OCI-LY3 (cell line): Measurements from ENCODE around the gene PHF21B.

ENCODE experiments used
- H2AFZ ChIP-seq: fragments of 200-600, 300-600 bp; shearing (Covaris generic); 2 replicates; pipeline ENCODE4 v1.6.0; 2014; ENCODE audit warnings: antibody characterized with exemption, low read depth, low read length
- H3K27ac ChIP-seq: fragments of 200-600, 300-600 bp; sonication (generic); 2 replicates; pipeline ENCODE4 v1.5.1; 2014; ENCODE audit warnings: mild to moderate bottlenecking, low read length, moderate library complexity, mixed read lengths
- H3K27me3 ChIP-seq: fragments of 200-600, 300-600 bp; sonication (generic); 2 replicates; pipeline ENCODE4 v1.6.1; 2014; ENCODE audit warnings: low read depth, low read length, mixed read lengths
- H3K36me3 ChIP-seq: fragments of 200-600, 300-600 bp; sonication (generic); replicated peaks from 2 replicates; pipeline ENCODE3; 2014; ENCODE audit warnings: low read depth, low read length, mixed read lengths
- H3K4me1 ChIP-seq: fragments of 300-600, 200-600 bp; sonication (generic); 2 replicates; pipeline ENCODE4 v1.6.1; 2014; ENCODE audit warnings: low read length, mixed read lengths
- H3K4me2 ChIP-seq: fragments of 200-600, 300-600 bp; sonication (generic); 2 replicates; pipeline ENCODE4 v1.6.1; 2014; ENCODE audit warnings: low read length, mixed read lengths
- H3K4me3 ChIP-seq: fragments of 300-600, 200-600 bp; sonication (generic); 2 replicates; pipeline ENCODE4 v1.5.1; 2014; ENCODE audit warnings: antibody characterized with exemption, mild to moderate bottlenecking, low read length, moderate library complexity
- H3K79me2 ChIP-seq: fragments of 300-600, 200-600 bp; shearing (Covaris generic); 2 replicates; pipeline ENCODE4 v1.6.1; 2014; ENCODE audit warnings: mild to moderate bottlenecking, low read length, mixed read lengths
- H3K9ac ChIP-seq: fragments of 300-600, 200-600 bp; shearing (Covaris generic); 2 replicates; pipeline ENCODE4 v1.6.0; 2014; ENCODE audit warnings: mild to moderate bottlenecking, low read length, moderate library complexity
- H3K9me3 ChIP-seq: fragments of 200-600, 300-600 bp; shearing (Covaris generic); 2 replicates; pipeline ENCODE4 v1.6.1; 2014; ENCODE audit warnings: low read length, mixed read lengths; ENCODE audit not compliant: insufficient read depth
- H4K20me1 ChIP-seq: fragments of 200-600, 300-600 bp; sonication (generic); 2 replicates; pipeline ENCODE4 v1.6.1; 2016; ENCODE audit warnings: low read length, mixed read lengths; ENCODE audit not compliant: insufficient read depth
- CTCF ChIP-seq: fragments of 200-600, 300-600 bp; sonication (generic); IDR thresholded peaks from 2 replicates; pipeline ENCODE4 v1.5.1; 2014; ENCODE audit warnings: antibody characterized with exemption, low read length, low read depth
- EZH2phosphoT487 ChIP-seq: fragments of 200-600 bp; shearing (Covaris generic); IDR thresholded peaks from 2 replicates; pipeline ENCODE4 v1.6.1; 2018; ENCODE audit warnings: antibody characterized with exemption, mixed run types, low read depth

PHF21B gene

GRCh38 chr22:44871782-44872181 is 138.0 kb downstream of the PHF21B start:
- no peak overlapping the region for H3K27ac ChIP-seq
- no peaks in the 10 kb centered on the region for H3K27me3 ChIP-seq
- H3K9me3 ChIP-seq, result peaks cover 3% of the 10 kb centered on the region; the same call in 1 of the 2 replicates
- no peak overlapping the region for H2AFZ ChIP-seq
- H3K4me2 ChIP-seq, result no peak overlapping the region
- TF ChIP-seq CTCF (no peak), EZH2phosphoT487 (no peak)
- no peaks in the 10 kb centered on the region for H3K4me1 ChIP-seq
- no peak overlapping the region for H3K4me3 ChIP-seq
- no peaks in the 10 kb centered on the region for H4K20me1 ChIP-seq
- H3K9ac ChIP-seq, result no peak overlapping the region
- H3K79me2 ChIP-seq, result no peaks in the 10 kb centered on the region
- peaks cover 15% of the 10 kb centered on the region for H3K36me3 ChIP-seq

GRCh38 chr22:44870021-44870420 is 139.8 kb downstream of the PHF21B start:
- no peaks in the 10 kb centered on the region; the same call in 1 of the 2 replicates for H3K9me3 ChIP-seq
- TF ChIP-seq EZH2phosphoT487 (no peak), CTCF (no peak)
- no peaks in the 10 kb centered on the region for H3K4me1 ChIP-seq
- no peak overlapping the region for H3K4me2 ChIP-seq
- H3K79me2 ChIP-seq, result no peaks in the 10 kb centered on the region
- peaks cover 7% of the 10 kb centered on the region for H3K36me3 ChIP-seq
- H3K9ac ChIP-seq, result no peak overlapping the region
- no peaks in the 10 kb centered on the region for H4K20me1 ChIP-seq
- no peak overlapping the region for H3K4me3 ChIP-seq
- H2AFZ ChIP-seq, result no peak overlapping the region
- H3K27ac ChIP-seq, result no peak overlapping the region
- no peaks in the 10 kb centered on the region for H3K27me3 ChIP-seq

- Histone ChIP-seq H3K36me3 (peaks cover 7% of the 10 kb centered on the region), H3K79me2 (no peaks in the 10 kb centered on the region), H3K27ac (no peak overlapping the region), H4K20me1 (no peaks in the 10 kb centered on the region), H3K27me3 (no peaks in the 10 kb centered on the region), H3K4me2 (no peak overlapping the region), H3K4me3 (no peak overlapping the region), H2AFZ (no peak overlapping the region), H3K4me1 (no peaks in the 10 kb centered on the region), H3K9me3 (no peaks in the 10 kb centered on the region; the same call in 1 of the 2 replicates), H3K9ac (no peak overlapping the region)
- no peak for TF ChIP-seq EZH2phosphoT487
- no peak for TF ChIP-seq CTCF
These were observed 140.6 kb downstream of the PHF21B start for GRCh38 chr22:44869196-44869595.

GRCh38 chr22:44865193-44866057 is 144.4 kb downstream of the PHF21B start:
- Histone ChIP-seq H3K4me1 (no peaks in the 10 kb centered on the region), H3K9me3 (no peaks in the 10 kb centered on the region), H3K36me3 (no peaks in the 10 kb centered on the region), H3K27me3 (no peaks in the 10 kb centered on the region), H3K4me2 (no peak overlapping the region), H4K20me1 (no peaks in the 10 kb centered on the region), H2AFZ (no peak overlapping the region), H3K79me2 (no peaks in the 10 kb centered on the region), H3K4me3 (no peak overlapping the region), H3K27ac (no peak overlapping the region), H3K9ac (no peak overlapping the region)
- TF ChIP-seq CTCF, result no peak
- TF ChIP-seq EZH2phosphoT487, result no peak
